GM18498 (cell line): Measurements from ENCODE around the gene GRIA4.

Source experiments
- ATAC-seq: cut with Tn5 transposase; IDR thresholded peaks from one replicate; pipeline ENCODE4 v1.9.1; 2021; ENCODE audit warnings: mild to moderate bottlenecking, moderate library complexity; ENCODE audit not compliant: unreplicated experiment

Gene GRIA4

GRCh38 chr11:105910095-105910715 is 300.3 kb downstream of the GRIA4 start:
- no peak for ATAC-seq

- no peak for ATAC-seq
These were observed 301.6 kb downstream of the GRIA4 start for GRCh38 chr11:105911454-105911853.

- no peak for ATAC-seq
These were observed 302.8 kb downstream of the GRIA4 start for GRCh38 chr11:105912666-105913065.

GRCh38 chr11:105915021-105915420 is 305.1 kb downstream of the GRIA4 start:
- no peak for ATAC-seq

DNA sequence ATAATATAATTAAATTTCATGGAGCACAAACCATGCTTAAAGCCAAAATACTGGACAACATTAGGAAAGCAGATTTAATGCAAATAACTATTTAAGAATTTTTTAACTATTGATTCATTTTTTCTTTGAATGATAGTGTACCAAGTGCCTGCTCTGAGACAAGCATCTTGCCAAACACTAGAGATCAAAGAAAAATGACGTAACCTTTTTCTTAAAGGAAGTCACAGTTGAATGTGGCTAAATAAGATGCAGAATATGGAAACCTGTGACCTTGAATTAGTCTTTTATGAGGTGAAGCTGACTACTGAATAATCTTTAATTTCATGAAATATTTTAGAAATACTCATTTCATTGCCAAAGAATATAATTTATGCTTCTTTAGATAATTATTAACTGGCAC is 308.2 kb downstream of the GRIA4 start:
- no peak for ATAC-seq

DNA sequence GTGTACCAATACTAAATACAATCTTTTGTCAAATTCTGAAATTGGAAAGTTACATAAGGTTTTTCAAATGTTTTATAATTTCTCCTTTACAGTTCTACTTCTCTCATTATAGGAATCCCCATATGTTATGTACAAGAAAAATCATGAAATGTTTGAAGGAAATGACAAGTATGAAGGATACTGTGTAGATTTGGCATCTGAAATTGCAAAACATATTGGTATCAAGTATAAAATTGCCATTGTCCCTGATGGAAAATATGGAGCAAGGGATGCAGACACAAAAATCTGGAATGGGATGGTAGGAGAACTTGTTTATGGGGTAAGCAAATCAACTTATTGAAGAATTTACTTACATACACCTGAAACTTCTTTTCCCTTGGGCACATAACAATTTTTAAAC is 308.7 kb downstream of the GRIA4 start:
- ATAC-seq: no peak

GRCh38 chr11:105923252-105923651 is 313.4 kb downstream of the GRIA4 start:
- ATAC-seq: no peak

DNA sequence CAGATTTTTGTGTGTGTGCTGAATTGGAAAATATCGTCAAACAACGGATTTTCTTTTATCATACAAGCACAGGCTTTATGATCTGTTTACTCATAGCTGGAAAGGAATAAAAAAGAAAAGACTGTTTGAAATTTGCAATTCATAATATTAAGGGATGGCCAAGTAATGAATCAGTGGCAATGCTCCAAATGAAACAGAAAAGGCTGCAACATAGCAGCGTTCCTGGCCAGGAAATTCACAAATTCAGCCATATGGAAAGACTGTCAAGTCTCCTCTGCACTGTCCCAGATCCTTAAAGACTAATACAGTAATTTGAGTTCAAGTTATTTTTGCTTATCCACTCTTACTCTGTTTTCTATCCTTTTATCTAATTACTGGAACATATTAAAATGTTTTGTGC is 313.9 kb downstream of the GRIA4 start:
- no peak for ATAC-seq

DNA sequence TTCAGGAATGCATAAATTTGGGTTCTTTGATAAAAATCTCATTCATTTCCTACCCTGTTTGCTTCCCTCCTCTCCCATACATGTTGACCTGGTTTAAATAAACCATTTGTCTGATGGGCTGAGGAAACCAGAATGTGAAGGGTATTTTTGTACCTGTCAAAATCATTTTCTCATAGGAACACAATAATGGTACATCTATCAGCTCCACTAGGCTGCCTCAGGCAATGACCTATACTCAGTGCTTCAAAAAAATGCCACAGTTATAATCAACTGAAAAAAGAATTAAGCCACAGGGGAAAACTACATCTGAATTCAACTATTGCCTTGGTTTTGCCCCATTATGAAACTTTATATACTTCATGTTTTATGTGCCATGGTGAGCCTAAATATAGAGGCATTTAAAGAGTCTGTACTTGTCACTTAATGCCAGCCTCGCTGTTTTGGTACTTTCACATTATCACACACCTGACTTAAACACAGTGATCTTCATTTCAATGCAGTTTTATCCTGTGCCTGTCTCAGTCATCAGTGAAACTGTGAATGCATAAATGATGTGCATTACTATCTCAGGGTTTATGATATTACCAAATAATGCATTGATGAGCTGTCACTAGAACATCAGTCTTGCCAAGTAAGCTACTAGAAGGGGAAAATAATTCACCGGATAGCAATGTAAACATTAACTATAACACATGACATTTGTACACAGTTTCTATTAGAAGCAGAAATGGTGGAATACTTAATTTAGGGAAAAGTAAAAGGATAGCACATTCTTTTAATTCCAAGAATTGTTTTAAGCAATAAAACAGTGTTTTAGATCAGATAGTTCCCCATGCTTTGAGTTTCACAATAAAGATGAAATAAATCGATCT is 319.4 kb downstream of the GRIA4 start:
- ATAC-seq: no peak

DNA sequence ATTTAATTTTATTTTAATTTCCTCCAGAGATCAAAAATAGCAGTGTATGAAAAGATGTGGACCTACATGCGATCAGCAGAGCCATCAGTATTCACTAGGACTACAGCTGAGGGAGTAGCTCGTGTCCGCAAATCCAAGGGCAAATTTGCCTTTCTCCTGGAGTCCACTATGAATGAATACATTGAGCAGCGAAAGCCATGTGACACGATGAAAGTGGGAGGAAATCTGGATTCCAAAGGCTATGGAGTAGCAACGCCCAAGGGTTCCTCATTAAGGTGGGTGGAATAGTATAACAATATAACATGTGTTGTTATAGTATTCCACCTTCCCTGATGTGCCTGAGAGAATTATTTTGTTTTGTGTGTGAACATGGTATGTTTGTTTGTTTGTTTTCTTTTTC is 323.8 kb downstream of the GRIA4 start:
- ATAC-seq: no peak

DNA sequence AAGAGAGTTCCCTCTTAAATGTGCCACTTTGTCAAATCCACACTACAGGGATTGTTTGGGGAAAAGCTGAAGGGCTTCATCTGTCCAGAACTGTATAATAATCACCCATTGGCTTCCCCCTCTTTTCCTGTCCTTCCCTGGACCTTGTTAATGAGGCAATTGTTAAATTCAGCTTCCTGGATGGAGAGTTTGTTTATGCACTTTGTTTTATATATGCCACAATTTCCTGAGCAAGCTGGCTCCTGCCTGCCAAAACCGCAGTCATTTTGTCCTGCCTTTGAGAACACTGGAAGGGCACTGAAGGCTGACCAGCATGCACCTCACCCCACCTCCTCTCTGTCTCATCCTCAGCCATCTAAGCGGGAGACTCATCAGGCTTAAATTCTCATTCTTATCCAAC is 325.9 kb downstream of the GRIA4 start:
- no peak for ATAC-seq

DNA sequence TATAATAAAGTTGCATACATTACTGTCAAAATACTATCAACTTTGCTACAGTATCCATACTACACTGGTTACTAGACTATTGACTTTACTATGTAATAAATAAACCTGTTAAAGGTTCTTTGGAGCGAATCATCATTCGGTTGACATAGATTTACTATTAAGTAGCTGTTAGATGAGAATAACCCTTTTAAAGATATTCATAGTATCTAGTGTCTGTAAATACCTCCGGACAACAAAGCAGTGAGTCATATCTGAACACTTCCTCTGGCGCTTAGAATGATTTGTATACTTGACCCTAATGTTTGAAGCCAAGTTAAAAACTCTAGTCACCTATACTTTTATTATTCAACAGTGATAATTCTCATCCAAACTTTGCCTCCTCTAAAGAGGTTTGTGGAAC is 327.5 kb downstream of the GRIA4 start:
- ATAC-seq: peak; percentile 56

GRCh38 chr11:105937738-105938137 is 327.9 kb downstream of the GRIA4 start:
- ATAC-seq: no peak

DNA sequence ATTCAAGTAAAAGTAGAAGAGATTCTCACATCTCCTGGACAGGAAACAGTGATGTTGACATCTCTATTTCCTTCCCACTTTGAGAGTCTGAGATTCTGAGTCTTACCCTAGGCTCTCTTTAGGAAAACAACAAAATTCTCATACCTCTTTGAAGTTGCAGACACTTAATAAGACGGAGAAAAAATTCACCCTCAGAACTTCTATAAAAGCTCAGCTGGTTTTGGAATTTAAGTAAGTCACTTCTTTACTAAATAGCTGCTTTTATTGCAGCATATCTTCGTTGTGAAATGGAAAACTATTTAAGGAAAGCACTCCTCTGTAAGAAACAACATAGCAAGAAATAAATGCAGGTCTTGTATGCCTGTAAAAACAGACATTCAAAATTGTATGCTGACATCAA is 333.0 kb downstream of the GRIA4 start:
- no peak for ATAC-seq

DNA sequence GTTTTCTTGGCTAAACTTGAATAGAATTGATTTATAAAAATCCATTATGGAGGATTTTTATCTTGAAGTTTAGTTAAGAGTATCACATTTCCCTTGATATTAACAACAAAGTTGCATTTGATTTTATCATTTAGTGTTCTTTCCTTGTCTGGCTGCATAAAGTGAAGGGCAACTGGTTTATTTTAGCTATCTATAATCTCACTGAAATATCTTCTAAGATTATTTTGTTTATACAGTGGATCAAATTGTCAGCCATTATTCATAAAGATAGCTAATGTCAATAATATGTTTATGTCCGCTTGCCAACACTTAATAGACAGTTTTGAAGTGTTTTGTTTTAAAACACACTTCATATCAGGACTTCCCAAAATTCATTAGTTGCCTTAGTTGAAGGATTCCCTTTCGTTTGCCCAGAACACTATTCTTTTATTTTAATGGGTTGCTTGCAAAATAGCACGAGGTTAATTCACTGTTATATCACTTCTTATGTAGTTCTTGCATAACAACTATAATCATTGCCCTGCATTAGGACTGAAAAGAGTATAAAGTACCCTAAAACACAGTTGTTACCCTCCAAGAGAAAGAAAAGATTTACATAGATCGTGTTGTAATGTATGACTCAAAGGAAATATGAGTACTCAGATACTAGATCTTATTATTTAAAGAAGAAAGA is 339.2 kb downstream of the GRIA4 start:
- ATAC-seq: no peak

- no peak for ATAC-seq
These were observed 344.0 kb downstream of the GRIA4 start for GRCh38 chr11:105953886-105954285.

DNA sequence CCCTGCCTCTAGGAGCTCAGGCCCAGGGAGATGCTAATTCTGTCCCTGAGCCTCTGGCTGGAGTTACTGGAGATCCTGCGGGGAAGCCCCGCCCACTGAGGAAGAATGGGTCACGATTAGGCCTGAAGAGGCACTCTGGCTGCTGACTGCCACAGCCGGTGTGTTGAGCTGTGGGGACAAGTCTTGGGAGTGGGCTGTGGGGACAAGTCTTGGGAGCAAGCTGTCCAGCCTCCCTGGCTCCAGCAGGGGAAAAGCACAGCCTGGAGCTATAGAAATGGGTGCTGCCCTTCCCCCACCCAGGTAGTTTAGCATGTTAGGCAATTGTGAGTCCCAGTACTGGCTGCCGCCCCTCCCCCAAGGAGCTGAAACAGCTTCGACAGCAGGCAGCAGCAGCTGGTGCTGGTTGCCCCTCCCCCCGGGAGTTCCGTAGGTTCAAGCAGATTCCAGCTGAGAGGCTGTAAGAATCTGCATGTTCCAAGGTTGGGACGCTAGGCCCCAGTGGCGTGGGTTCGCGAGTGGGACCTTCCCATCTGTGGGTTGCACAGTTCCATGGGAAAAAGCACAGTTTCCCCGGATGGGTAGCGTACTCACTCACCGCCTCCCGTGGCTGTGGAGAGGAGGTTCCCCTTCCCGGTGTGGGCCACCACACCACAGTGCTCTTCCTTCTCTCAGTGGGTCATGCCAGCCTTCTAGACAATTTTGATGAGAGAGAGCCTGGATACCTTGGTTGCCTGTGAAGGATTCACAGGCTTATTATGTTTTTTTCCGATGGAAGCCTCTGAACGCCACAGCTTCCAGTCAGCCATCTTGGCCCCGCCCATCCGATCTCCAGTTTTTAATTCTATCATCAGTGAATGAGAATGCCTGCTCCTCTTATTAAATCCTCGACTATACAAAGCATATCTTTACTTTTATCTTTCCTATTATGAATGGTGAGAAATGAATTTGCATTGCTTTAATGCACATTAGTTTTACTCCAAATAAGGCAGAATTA is 350.7 kb downstream of the GRIA4 start:
- ATAC-seq: no peak

GRCh38 chr11:105968021-105968697 is 358.3 kb downstream of the GRIA4 start:
- ATAC-seq: no peak

DNA sequence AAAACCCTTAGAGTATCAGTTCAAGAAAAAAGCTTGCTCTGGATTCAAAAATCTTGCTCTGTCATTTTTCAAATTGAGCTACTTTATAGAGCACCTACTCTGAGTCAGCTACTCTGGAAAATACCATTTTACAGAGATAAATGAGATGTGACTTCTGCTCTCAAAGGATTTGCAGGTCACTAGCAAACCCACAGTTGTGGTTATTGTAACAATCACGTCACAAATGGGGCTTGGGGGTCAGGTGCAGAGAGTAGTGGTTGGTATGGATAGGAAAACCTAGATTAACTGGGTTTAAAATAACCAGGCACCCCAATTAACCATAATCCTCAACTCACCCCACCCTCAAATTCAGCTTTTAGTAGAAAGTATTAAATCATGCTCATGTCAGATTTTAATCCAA is 359.9 kb downstream of the GRIA4 start:
- no peak for ATAC-seq

GRCh38 chr11:105975128-105975527 is 365.3 kb downstream of the GRIA4 start:
- ATAC-seq: no peak
